ENCODE measurements around the gene WDR86. TPM values are rescaled to one million over a fixed set of nuclear protein-coding genes. Genes with fewer than 3 reads are reported as not detected.

Gene WDR86
- total RNA-seq, 1 experiment from 2014 or later = 24.4 TPM

DNA sequence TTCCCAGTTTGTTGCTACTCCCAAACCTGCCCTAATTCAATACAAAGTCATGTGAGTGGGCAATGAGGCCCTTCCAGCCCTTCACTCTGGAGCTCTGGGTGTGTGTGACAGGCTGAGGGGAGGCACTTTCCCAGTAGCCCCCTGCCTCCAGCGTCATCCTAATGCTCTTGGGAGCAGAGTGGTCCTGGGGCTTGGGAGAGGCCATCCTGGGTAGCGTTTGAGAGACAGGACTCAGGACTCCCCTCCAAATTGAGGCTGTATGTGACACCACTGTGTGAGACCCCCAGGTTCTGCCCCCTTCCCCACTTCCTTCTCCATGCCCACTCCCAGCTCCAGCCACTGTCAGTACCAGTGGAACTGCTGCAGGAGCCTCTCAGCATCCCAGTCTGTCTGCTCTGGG, 36.6 kb upstream of the WDR86 start:
- CTCF ChIA-PET = no interaction called here
- Mint-ChIP-seq H3K9me3 (no peaks in the 10 kb centered on the region), H3K36me3 (no peaks in the 10 kb centered on the region), H3K4me1 (peaks cover 11% of the 10 kb centered on the region), H3K27ac (no peak overlapping the region), H3K4me3 (no peak overlapping the region), H3K27me3 (ENCODE audit: low read depth) (peaks cover 9% of the 10 kb centered on the region)
- no peak for ATAC-seq
- POLR2A ChIA-PET = interaction anchor here (0.7 kb wide), 1 partner anchor 879 kb away, joined by 7 read pairs; the partner anchor contains the start of gene GIMAP4
- TF ChIP-seq MYBL2 (CRISPR knock-in tag; IDR thresholded peaks at IDR 0.05) (no peak), MXD4 (CRISPR knock-in tag; IDR thresholded peaks at IDR 0.05; ENCODE audit: borderline replicate concordance) (no peak), NR3C1 (CRISPR knock-in tag; conservative IDR thresholded peaks at IDR 0.05; ENCODE audit: low read depth) (no peak), ZSCAN18 (CRISPR knock-in tag; IDR thresholded peaks at IDR 0.05) (no peak), NR2C2 (CRISPR knock-in tag; IDR thresholded peaks at IDR 0.05) (no peak), ZNF263 (CRISPR knock-in tag; IDR thresholded peaks at IDR 0.05; ENCODE audit: low read depth) (no peak)
- no peak for DNase-seq (ENCODE audit: low spot score)

GRCh38 chr7:151444632-151445031, 34.8 kb upstream of the WDR86 start:
- ChIA-PET CTCF (interaction anchor here (1.9 kb wide), 1 partner anchor 8 kb away, joined by 4 read pairs; no protein-coding TSS in a partner anchor), POLR2A (no interaction called here)
- H3K27me3 Mint-ChIP-seq (ENCODE audit: low read depth) = peaks cover 9% of the 10 kb centered on the region
- H3K9me3 Mint-ChIP-seq = no peaks in the 10 kb centered on the region
- ATAC-seq (no peak), DNase-seq (ENCODE audit: low spot score) (no peak)
- no peak for TF ChIP-seq RELA (CRISPR knock-in tag; IDR thresholded peaks at IDR 0.05; ENCODE audit: borderline replicate concordance)
- no peak for TF ChIP-seq RORB (CRISPR knock-in tag; IDR thresholded peaks at IDR 0.05)
- TF ChIP-seq ZNF232 (CRISPR knock-in tag; IDR thresholded peaks at IDR 0.05) = no peak
- TF ChIP-seq, protein P1, sequence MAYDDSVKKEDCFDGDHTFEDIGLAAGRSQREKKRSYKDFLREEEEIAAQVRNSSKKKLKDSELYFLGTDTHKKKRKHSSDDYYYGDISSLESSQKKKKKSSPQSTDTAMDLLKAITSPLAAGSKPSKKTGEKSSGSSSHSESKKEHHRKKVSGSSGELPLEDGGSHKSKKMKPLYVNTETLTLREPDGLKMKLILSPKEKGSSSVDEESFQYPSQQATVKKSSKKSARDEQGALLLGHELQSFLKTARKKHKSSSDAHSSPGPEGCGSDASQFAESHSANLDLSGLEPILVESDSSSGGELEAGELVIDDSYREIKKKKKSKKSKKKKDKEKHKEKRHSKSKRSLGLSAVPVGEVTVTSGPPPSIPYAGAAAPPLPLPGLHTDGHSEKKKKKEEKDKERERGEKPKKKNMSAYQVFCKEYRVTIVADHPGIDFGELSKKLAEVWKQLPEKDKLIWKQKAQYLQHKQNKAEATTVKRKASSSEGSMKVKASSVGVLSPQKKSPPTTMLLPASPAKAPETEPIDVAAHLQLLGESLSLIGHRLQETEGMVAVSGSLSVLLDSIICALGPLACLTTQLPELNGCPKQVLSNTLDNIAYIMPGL (CRISPR knock-in tag; IDR thresholded peaks at IDR 0.05) = no peak
- no peak for TF ChIP-seq TP53 (CRISPR knock-in tag; IDR thresholded peaks at IDR 0.05)
- TF ChIP-seq, protein P2, sequence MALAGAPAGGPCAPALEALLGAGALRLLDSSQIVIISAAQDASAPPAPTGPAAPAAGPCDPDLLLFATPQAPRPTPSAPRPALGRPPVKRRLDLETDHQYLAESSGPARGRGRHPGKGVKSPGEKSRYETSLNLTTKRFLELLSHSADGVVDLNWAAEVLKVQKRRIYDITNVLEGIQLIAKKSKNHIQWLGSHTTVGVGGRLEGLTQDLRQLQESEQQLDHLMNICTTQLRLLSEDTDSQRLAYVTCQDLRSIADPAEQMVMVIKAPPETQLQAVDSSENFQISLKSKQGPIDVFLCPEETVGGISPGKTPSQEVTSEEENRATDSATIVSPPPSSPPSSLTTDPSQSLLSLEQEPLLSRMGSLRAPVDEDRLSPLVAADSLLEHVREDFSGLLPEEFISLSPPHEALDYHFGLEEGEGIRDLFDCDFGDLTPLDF (CRISPR knock-in tag; IDR thresholded peaks at IDR 0.05) = no peak
- no peak for TF ChIP-seq NR1H2 (CRISPR knock-in tag; IDR thresholded peaks at IDR 0.05)
- H3K4me3 Mint-ChIP-seq = no peak overlapping the region
- no peaks in the 10 kb centered on the region for H3K36me3 Mint-ChIP-seq
- peaks cover 23% of the 10 kb centered on the region for H3K4me1 Mint-ChIP-seq
- H3K27ac Mint-ChIP-seq = no peak overlapping the region

- no peak for DNase-seq (ENCODE audit: low spot score)
- TF ChIP-seq, protein P3, sequence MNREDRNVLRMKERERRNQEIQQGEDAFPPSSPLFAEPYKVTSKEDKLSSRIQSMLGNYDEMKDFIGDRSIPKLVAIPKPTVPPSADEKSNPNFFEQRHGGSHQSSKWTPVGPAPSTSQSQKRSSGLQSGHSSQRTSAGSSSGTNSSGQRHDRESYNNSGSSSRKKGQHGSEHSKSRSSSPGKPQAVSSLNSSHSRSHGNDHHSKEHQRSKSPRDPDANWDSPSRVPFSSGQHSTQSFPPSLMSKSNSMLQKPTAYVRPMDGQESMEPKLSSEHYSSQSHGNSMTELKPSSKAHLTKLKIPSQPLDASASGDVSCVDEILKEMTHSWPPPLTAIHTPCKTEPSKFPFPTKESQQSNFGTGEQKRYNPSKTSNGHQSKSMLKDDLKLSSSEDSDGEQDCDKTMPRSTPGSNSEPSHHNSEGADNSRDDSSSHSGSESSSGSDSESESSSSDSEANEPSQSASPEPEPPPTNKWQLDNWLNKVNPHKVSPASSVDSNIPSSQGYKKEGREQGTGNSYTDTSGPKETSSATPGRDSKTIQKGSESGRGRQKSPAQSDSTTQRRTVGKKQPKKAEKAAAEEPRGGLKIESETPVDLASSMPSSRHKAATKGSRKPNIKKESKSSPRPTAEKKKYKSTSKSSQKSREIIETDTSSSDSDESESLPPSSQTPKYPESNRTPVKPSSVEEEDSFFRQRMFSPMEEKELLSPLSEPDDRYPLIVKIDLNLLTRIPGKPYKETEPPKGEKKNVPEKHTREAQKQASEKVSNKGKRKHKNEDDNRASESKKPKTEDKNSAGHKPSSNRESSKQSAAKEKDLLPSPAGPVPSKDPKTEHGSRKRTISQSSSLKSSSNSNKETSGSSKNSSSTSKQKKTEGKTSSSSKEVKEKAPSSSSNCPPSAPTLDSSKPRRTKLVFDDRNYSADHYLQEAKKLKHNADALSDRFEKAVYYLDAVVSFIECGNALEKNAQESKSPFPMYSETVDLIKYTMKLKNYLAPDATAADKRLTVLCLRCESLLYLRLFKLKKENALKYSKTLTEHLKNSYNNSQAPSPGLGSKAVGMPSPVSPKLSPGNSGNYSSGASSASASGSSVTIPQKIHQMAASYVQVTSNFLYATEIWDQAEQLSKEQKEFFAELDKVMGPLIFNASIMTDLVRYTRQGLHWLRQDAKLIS (CRISPR knock-in tag; IDR thresholded peaks at IDR 0.05; ENCODE audit: borderline replicate concordance) = no peak
- TF ChIP-seq SOX15 (CRISPR knock-in tag; IDR thresholded peaks at IDR 0.05) = no peak
- no peak for TF ChIP-seq TP53 (CRISPR knock-in tag; IDR thresholded peaks at IDR 0.05)
- TF ChIP-seq, protein P4, sequence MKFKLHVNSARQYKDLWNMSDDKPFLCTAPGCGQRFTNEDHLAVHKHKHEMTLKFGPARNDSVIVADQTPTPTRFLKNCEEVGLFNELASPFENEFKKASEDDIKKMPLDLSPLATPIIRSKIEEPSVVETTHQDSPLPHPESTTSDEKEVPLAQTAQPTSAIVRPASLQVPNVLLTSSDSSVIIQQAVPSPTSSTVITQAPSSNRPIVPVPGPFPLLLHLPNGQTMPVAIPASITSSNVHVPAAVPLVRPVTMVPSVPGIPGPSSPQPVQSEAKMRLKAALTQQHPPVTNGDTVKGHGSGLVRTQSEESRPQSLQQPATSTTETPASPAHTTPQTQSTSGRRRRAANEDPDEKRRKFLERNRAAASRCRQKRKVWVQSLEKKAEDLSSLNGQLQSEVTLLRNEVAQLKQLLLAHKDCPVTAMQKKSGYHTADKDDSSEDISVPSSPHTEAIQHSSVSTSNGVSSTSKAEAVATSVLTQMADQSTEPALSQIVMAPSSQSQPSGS (CRISPR knock-in tag; IDR thresholded peaks at IDR 0.05; ENCODE audit: borderline replicate concordance, low read depth) = no peak
- no peak for TF ChIP-seq ZNF219 (CRISPR knock-in tag; IDR thresholded peaks at IDR 0.05; ENCODE audit: borderline replicate concordance)
- TF ChIP-seq, protein P1 (CRISPR knock-in tag; IDR thresholded peaks at IDR 0.05) = no peak
- TF ChIP-seq CBFB (CRISPR knock-in tag; IDR thresholded peaks at IDR 0.05; ENCODE audit: low read depth) = no peak
- no peak for TF ChIP-seq TEAD1 (CRISPR knock-in tag; IDR thresholded peaks at IDR 0.05)
- peaks cover 20% of the 10 kb centered on the region for H3K4me1 Mint-ChIP-seq
- no peak for ATAC-seq
- no peaks in the 10 kb centered on the region for H3K36me3 Mint-ChIP-seq
- ChIA-PET CTCF (interaction anchor here (0.7 to 1.9 kb wide), 4 partner anchors 9 to 80 kb away, joined by 3 to 4 read pairs (median 3); no protein-coding TSS in a partner anchor), POLR2A (no interaction called here)
- H3K27ac Mint-ChIP-seq = no peak overlapping the region
- H3K27me3 Mint-ChIP-seq (ENCODE audit: low read depth) = peaks cover 16% of the 10 kb centered on the region
- H3K4me3 Mint-ChIP-seq = no peak overlapping the region
- no peaks in the 10 kb centered on the region for H3K9me3 Mint-ChIP-seq
Measured at GRCh38 chr7:151442776-151443496, 33.1 kb upstream of the WDR86 start.
